Mucosa of rectum (tissue), 2 donors: Measurements from ENCODE around the gene HYAL3.

Experiments used
- H3K27ac ChIP-seq, 2 donors: one replicate each; pipeline ENCODE4 v1.7.0; 2013; ENCODE audit warnings: inconsistent platforms in 2 of 2, low read depth in 2 of 2, low read length in 2 of 2
- H3K27me3 ChIP-seq, 2 donors: one replicate each; pipeline ENCODE4 v1.7.0; 2013; ENCODE audit warnings: low read length in 2 of 2; ENCODE audit not compliant: control insufficient read depth in 2 of 2, insufficient read depth in 2 of 2
- H3K36me3 ChIP-seq, 2 donors: one replicate each; pipeline ENCODE4 v1.7.0; 2013; ENCODE audit warnings: low read length in 2 of 2; ENCODE audit not compliant: control insufficient read depth in 2 of 2, insufficient read depth in 2 of 2
- H3K4me1 ChIP-seq, 2 donors: one replicate each; pipeline ENCODE4 v1.7.0; 2013; ENCODE audit warnings: low read length in 2 of 2, mild to moderate bottlenecking in 1 of 2; ENCODE audit not compliant: control insufficient read depth in 2 of 2, insufficient read depth in 2 of 2
- H3K4me3 ChIP-seq, 2 donors: one replicate each; pipeline ENCODE4 v1.7.0; 2013; ENCODE audit warnings: low read length in 2 of 2
- H3K9ac ChIP-seq, 2 donors: one replicate each; pipeline ENCODE4 v1.7.0; 2013; ENCODE audit warnings: low read length in 2 of 2, low read depth in 1 of 2, mild to moderate bottlenecking in 1 of 2
- H3K9me3 ChIP-seq, 2 donors: one replicate each; pipeline ENCODE4 v1.7.0; 2013; ENCODE audit warnings: low read length in 2 of 2; ENCODE audit not compliant: control insufficient read depth in 2 of 2
- donor health status: healthy.
- donor health status: Normal muscosa, but diverticular disease.

The HYAL3 gene

DNA sequence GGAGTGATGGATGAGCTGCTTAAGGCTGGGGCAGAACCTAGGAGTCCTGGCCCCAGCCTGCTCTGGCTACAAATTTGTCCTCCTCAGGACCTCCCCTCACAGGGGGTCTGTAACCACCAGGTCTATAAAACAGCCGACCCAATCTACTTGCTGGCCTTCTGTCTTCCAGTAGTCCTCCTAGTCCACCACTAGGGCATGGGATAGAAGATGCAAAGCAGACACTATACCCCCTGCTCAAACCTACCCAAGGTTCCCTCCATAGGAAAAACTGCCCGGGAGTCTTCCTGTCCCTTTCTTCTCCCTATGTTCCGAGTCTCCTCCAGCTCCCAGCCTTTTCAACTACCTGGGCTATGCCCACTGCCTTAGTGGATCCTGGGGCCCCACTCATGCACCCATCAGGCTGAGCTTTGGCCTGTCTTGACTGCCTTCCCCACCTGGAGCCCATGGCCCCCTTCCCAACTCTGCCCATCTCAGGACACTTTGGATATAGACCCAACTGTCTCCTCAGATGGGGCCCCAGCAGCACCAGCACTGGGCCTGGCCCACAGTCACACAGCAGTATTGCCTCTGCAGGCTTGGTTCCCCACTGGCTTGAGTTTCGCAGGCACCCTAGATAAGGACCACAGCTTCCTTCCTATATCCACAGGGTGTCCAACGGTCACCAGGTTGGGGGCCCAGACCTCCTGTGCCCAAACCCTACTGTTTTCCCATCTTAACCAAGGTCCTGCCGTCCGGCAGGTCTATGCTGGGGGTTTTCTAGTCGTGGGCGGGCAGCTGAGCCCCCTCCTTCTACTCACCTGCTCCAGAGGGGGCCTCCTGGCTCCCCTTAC, 1.1 kb downstream of the HYAL3 start:
- peak overlapping the region; percentile 87 to 91 for H3K4me3 ChIP-seq
- H3K36me3 ChIP-seq = no peaks in the 10 kb centered on the region
- H3K9me3 ChIP-seq = no peaks in the 10 kb centered on the region
- H3K4me1 ChIP-seq = peaks cover 28 to 30% of the 10 kb centered on the region in 2 donors
- H3K27ac ChIP-seq = peak overlapping the region; percentile 96 to 97
- peak overlapping the region; percentile 90 to 99 for H3K9ac ChIP-seq
- no peaks in the 10 kb centered on the region for H3K27me3 ChIP-seq

GRCh38 chr3:50297384-50297775, 1.8 kb downstream of the HYAL3 start:
- no peaks in the 10 kb centered on the region for H3K36me3 ChIP-seq
- H3K9me3 ChIP-seq = no peaks in the 10 kb centered on the region
- no peak overlapping the region for H3K27ac ChIP-seq
- no peak overlapping the region for H3K4me3 ChIP-seq
- H3K9ac ChIP-seq = no peak overlapping the region
- no peaks in the 10 kb centered on the region for H3K27me3 ChIP-seq
- peaks cover 30 to 35% of the 10 kb centered on the region in 2 donors for H3K4me1 ChIP-seq

DNA sequence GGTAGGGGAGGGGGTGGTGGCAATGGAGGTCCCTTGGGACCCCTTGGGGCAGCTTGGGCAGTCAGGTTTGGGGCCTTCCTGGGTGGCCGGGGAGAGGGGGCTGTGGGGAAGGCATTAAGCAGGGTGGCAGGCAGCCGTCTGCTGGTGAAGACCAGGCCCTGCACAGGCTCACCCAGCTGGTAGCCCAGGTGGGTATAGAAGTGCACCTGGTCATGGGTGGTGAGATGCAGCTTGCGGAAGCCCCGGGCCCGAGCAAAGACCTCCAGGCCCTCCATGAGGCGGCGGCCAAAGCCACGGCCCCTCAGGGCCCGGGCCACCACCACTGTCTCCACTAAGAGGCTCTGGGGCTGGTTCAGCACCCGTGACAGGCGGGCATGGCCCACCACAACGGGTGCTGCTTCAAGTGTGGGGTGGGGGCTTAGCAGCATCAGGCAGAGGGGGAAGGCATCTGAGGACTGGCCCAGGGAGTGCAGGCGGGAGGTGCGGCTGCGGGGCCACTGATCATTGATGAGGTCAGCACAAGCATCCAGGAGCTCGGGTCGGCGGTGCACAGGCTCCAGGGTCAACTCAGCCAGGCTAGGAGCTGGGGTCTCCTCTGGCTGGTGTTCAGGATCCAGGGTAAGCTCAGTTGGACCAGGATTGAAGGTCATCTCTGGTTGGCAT, 2.4 kb downstream of the HYAL3 start:
- H3K27ac ChIP-seq = no peak overlapping the region
- H3K9ac ChIP-seq = no peak overlapping the region
- H3K4me1 ChIP-seq = peaks cover 30 to 35% of the 10 kb centered on the region in 2 donors
- no peaks in the 10 kb centered on the region for H3K36me3 ChIP-seq
- H3K4me3 ChIP-seq = no peak overlapping the region
- no peaks in the 10 kb centered on the region for H3K9me3 ChIP-seq
- H3K27me3 ChIP-seq = no peaks in the 10 kb centered on the region

- Histone ChIP-seq H3K4me3 (no peak overlapping the region), H3K27me3 (no peaks in the 10 kb centered on the region), H3K9me3 (no peaks in the 10 kb centered on the region), H3K27ac (no peak overlapping the region), H3K36me3 (no peaks in the 10 kb centered on the region), H3K4me1 (peaks cover 35 to 42% of the 10 kb centered on the region in 2 donors), H3K9ac (no peak overlapping the region)
These were observed 3.4 kb downstream of the HYAL3 start for GRCh38 chr3:50295553-50296431.

GRCh38 chr3:50294492-50295403, 4.5 kb downstream of the HYAL3 start:
- H3K27me3 ChIP-seq = no peaks in the 10 kb centered on the region
- H3K4me1 ChIP-seq = peaks cover 31 to 37% of the 10 kb centered on the region in 2 donors
- no peak overlapping the region for H3K4me3 ChIP-seq
- H3K27ac ChIP-seq = no peak overlapping the region
- H3K36me3 ChIP-seq = peaks cover 6% of the 10 kb centered on the region in 2 donors
- no peak overlapping the region for H3K9ac ChIP-seq
- no peaks in the 10 kb centered on the region for H3K9me3 ChIP-seq

GRCh38 chr3:50294089-50294488, 5.1 kb downstream of the HYAL3 start:
- no peak overlapping the region for H3K27ac ChIP-seq
- H3K36me3 ChIP-seq = peaks cover 12 to 13% of the 10 kb centered on the region in 2 donors
- H3K9ac ChIP-seq = no peak overlapping the region
- H3K4me3 ChIP-seq = no peak overlapping the region
- no peaks in the 10 kb centered on the region for H3K9me3 ChIP-seq
- peaks cover 31 to 34% of the 10 kb centered on the region in 2 donors for H3K4me1 ChIP-seq
- H3K27me3 ChIP-seq = no peaks in the 10 kb centered on the region

GRCh38 chr3:50293079-50293801, 6.0 kb downstream of the HYAL3 start:
- Histone ChIP-seq H3K4me3 (peak overlapping the region; percentile 58 to 87), H3K9me3 (no peaks in the 10 kb centered on the region), H3K9ac (peak overlapping the region; percentile 63 to 84), H3K4me1 (peaks cover 22 to 26% of the 10 kb centered on the region in 2 donors), H3K36me3 (peaks cover 20 to 21% of the 10 kb centered on the region in 2 donors), H3K27ac (peak overlapping the region; percentile 75 to 80), H3K27me3 (no peaks in the 10 kb centered on the region)

GRCh38 chr3:50292159-50293078, 6.8 kb downstream of the HYAL3 start, which contains the start of gene IFRD2:
Gene IFRD2 (minus strand): TSS chr3:50292429. CDS start chr3:50292274, 155 bp downstream.
- peaks cover 28 to 29% of the 10 kb centered on the region in 2 donors for H3K36me3 ChIP-seq
- peak within 1 kb of the TSS; percentile 80 to 84 for H3K9ac ChIP-seq
- H3K4me1 ChIP-seq = peaks cover 19 to 23% of the 10 kb centered on the region in 2 donors
- peak within 1 kb of the TSS; percentile 75 to 80 for H3K27ac ChIP-seq
- no peaks in the 10 kb centered on the region for H3K9me3 ChIP-seq
- peak within 1 kb of the TSS; percentile 80 to 88 for H3K4me3 ChIP-seq
- H3K27me3 ChIP-seq = no peaks in the 10 kb centered on the region
